GM18858 (cell line): Measurements from ENCODE around the gene ZNF532.

Source experiments
- ATAC-seq: cut with Tn5 transposase; IDR thresholded peaks from one replicate; pipeline ENCODE4 v1.9.1; 2021; ENCODE audit not compliant: unreplicated experiment

ZNF532 gene

DNA sequence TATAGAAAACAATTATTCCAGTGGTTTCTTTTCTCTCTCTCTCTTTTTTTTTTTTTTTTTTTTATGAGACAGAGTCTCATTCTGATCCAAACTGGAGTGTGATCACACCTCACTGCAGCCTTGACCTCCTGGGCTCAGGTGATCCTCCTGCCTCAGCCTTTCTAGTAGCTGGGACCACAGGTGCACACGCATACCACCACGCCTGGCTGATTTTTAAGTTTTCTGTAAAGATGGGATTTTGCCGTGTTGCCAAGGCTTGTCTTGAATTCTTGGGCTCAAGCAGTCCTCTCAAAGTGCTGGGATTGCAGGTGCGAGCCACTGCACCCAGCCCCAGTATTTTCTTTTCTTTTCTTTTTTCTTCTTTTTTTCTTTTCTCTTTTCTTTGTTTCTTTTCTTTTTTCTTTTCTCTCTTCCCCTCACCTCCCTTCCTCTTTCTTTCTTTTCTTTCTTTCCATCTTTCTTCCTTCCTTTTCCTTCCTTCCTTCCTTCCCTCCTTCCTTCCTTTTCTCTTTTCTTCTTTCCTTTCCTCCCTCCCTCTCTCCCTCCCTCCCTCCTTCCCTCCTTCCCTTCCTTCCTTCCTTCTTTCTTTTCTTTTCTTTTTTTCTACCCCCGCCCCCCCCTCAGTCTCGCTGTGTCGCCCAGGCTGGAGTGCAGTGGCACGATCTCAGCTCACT lies 76.9 kb downstream of the ZNF532 start:
- ATAC-seq, result no peak

DNA sequence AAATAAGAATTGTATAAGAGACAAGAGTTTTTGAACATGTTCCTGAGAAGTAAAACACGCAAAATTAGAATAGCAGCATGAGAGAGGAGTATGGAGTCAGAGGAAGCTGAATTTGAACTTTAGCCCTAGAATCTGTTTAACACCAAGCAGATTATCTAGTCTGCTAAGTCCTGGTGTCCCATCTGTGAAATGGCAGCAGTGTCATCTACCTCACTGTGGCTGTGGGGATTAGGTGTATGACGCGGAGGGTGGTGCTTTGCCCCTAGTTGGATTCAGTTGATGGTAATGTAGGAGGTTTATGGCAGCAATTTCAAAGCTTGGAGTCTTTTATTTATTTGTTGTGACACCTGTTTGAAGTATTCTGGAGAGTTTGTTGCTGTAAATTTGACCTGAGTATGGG lies 79.2 kb downstream of the ZNF532 start:
- ATAC-seq, result no peak

DNA sequence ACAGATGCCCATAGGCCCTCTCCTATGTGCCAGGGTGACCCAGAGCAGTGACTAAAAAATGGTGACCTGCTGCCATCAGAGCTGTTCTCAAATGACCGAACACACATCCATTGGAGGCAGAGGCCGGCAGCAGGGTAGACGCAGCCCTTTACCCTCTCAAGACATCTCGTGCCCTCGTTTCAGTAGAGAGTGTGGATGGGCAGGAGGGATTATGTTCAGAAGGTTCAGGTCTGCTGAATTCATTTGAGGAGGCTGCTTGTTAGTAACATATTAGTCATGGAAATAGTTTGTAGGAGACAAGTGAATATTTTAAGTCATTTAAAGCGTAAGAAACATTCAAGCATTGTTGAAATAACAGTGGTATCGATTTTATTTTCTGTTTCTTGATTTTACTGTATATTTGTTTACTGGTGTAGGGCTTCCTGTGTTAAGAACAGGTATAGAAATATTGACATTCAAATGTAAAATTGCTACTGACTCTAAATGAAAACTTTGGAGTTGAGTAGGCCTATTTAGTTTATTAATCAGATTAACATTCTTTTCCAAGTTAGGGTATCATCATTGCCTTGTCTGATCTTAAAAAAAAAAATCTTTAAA lies 82.6 kb downstream of the ZNF532 start:
- no peak for ATAC-seq

DNA sequence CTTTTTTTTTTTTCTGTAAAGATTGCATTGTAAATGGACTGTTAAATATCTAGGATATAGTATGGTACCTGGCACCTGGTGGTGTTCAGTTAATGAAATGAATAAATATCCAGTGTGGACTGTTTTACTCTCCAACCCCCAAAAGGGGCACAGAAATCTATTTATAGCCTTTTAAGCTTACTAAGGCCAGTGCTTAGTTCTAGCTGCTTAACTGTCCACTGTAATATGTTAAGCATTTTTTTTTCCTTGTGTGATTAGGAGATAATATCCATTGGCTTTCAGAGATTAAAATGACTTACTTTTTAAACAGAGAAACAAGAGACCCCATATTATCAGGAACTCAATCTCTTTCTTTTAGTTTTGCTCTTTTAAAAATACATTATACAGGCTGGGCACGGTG lies 84.4 kb downstream of the ZNF532 start:
- ATAC-seq, result no peak

DNA sequence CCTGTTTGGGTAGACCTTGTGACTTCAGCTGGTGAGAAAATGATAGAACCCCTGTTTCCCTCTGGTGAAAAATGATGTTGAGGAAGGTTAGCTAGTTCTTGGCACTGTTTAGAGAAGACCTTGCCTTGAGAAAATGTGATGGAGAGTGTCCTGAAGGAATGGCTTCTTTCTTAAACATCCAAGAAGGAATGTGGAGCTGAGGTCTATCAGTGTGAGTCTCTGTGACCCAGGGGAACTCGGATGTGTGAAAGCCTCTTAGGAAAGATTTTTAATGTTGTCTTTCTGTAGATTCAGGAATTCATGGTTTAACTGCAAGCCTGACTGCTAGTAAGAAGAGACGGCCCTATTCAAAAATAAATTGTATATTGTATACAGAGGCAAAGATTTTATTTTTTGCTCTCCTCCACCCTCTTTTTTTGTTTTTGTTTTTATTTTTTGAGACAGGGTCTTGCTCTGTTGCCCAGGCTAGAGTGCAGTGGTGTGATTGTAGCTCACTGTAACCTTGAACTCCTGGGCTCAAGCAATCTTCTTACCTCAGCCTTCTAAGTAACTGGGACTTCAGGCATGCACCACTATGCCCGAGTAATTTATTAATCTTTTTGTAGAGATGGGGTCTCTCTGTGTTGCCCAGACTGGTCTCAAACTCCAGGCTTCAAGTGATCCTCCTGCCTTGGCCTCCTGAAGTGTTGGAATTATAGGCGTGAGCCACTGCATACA lies 87.5 kb downstream of the ZNF532 start:
- no peak for ATAC-seq

DNA sequence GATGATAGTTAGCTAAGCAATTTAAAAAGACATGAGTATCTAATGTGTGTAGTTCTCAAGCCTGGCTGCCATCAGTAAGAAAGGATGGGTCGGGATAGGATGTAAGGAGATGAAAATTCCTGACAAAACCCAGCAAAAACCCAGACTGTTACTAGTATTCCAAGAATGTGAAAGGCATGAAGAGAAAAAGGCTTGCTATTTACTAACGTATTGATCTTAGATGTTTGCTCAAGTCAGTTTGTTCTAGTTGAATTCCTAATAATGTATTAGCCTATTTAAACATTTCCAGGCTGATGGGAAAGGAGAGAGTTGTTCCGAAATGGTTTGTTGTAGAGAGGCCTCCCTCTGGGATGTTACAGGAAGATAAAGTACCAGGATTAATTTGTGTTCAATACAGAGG lies 88.2 kb downstream of the ZNF532 start:
- no peak for ATAC-seq

DNA sequence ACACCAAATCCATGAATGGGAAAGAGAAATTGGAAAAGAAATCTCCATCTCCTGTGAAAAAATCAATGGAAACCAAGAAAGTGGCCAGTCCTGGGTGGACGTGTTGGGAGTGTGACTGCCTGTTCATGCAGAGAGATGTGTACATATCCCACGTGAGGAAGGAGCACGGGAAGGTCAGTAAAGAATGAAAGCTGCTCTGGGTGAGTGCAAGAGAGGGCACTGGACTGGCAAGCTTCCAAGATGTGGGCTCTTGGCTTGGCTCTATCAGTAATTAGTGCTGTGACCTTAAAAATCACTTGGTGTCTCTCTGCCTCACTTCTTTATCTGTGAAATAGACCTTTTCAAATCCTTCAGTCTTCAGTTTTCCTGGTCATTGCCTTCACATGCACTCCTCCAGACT lies 89.0 kb downstream of the ZNF532 start:
- ATAC-seq, result no peak

DNA sequence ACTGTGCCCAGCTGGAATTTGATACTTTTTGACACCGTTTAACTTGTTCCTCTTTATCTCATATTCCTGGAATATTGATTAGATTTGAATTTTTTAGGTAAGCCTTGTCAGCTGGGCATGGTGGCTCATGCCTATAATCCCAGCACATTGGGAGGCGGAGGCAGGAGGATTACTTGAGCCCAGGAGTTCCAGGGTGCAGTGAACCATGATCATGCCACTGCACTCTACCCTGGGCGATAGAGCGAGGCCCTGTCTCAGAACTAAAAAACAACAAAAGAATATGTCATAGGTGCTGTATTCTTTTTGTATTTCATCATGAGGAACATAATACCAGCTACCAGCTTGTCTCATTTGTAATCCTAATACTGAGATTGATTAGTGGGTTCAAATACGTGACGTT lies 90.3 kb downstream of the ZNF532 start:
- no peak for ATAC-seq

DNA sequence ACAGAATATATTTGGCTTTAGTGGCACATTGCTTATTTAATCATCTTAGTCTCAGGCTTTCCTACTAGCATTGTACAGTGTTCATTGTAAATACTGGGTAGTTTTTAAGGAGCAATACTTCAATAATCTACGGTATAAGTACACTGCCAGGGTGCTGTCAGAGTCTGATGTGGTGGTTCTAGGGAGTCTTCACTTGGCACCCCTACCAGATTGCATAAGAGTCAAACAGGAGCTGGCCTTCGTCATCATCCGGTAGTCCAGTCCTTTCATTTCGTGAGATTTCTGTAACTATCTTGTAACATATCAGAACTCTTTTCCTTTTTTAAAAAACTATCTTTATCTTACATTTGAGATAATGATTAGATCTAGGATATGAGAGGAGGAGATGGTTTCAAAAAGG lies 91.1 kb downstream of the ZNF532 start:
- ATAC-seq, result no peak

DNA sequence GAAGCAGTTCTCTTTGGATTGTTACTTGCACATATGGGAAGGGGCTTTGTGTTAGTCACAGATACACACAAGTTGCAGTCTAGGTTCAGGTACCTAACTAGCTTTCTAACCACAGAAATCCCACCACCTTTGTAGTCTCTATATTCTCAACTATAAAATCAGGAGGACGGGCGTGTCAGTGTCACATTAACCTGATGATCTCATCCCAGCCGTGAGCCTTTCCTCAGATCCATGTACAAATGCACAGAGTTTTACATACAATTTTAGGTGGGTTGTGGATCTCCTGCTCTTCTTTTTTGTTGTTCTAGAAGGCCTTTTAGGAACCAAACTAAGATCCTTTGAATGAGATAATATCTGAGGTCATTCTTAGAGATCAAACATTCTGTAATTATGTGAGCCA lies 94.0 kb downstream of the ZNF532 start:
- ATAC-seq, result no peak

DNA sequence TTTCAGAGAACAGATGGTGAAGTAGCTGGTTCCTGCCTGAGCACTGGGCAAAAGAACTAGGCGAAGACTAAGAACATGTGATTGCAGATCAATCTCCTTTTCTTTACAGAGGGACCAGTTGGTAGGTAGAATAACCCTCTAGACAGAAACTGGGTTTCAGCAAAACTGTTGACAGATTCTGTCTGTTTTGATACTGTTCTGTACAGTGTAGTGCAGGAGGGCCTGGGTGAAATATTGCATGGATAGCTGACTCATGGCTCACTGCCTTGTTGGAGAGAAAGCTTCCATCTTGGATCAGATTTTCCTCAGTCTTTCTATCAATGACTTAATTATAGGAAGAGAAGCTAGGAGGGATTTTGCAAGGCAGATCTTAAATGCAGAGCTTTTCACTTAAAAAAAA lies 95.8 kb downstream of the ZNF532 start:
- ATAC-seq, result no peak

DNA sequence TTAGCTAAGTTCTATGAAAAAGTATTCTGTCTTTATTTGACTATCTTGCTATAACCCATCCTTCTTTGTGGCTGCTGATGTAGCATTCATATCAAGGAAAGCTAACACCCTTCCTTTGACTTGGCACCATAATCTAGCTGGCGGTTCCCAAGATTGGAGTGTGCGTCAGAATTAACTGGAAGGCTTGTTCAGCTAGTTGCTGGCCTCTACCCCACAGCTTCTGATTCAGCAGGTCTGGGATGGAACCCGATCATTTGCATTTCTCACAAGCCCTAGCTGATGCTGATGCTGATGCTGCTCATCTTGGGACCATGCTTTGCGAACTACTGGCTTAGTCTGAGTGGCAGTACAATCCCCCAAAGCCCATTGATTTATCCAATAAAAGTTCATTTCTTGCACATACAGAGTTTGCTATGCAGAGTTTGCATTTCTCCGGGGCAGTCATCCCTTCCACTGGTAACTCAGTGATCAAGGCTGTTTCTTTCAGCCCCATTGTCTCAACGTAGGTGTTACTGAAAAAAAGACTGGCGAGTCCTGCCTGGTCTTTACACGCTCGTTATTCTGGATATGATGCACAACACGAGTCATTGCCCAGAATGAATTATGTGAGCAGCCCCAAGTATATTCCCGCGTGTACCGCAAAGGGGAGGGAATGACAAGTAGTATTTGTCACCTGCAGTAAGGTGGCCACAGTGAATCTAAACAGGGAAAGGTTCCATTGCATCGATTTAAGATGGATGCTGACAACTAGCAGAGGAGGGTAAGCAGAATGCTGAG lies 96.5 kb downstream of the ZNF532 start:
- no peak for ATAC-seq

DNA sequence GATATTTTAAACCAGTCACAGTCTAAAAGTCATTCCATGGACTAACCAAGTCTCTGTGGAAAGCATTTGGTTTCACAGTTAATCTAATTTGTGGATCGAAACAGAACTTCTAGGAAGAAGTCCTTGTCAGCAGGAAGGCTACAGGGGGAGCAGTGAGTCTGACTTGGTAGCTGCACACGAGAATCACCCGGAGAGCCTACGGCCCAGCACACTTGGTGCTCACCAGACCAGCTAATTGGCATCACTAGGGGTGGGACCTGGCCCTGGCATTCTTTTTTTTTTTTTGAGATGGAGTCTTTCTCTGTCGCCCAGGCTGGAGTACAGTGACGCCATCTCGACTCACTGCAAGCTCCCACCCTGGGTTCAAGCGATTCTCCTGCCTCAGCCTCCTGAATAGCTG lies 97.7 kb downstream of the ZNF532 start:
- no peak for ATAC-seq

DNA sequence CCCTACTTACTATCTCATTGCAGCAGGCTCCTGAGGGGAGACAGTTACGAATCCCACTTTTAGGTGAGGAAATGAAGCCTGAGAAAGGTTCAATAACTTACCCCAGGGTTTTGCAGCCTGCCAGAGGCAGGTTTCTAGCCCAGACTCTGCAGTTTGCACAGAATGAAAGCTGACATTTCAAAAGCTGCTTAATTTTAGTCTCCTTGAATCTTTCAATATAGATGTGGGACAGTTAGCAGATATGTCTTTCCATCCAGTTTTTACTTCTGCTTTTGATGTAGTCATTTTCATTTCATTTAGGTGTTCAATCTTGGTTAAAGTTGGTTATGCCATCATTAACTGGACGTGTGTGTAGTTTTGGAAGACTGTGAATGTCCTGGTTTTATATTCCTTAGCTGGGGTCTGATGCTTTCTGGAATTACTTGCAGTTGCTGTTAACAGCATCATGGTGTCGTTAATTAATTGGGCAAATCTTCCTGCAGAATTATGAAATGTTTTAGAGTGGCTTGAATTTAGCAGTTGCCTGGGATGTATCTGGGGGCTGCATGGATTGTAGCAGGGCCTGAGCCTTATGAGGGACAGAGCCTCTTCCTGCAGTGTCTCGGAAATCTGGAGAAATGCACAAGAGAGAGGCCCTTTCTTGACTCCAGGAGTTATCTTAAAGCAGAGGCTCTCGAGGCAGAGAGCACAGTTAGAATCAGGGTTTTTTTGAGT lies 100.8 kb downstream of the ZNF532 start:
- no peak for ATAC-seq

DNA sequence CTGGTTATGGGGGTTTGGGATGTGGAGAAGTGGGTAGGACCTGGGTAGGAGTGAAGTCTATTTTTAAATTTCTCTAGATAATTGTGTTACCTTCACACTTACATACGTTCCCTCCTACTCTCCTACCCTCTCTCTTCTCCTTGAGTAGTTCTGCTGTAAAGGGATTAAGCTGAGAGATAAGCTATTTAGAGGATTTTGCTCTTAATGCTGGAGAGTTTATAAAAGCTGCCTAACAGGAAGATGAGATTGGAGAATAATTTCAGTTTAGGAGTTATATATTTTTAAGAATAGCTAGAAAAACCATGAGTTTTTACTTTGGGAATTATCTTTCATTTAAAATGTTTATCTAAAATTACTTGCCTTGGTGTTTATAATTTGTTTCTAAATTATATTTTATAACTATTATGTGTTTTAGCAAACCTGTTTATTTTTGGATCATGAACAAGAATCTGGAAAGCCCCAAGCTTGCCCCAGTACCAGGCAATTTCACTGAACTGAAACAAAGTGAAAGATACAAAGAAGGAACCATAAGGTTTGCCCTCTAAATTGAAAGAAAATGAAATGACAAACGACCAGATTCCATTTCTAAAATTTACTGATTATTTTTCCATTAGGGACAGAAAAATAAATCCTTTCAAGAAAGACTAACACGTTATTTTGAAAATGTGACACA lies 101.5 kb downstream of the ZNF532 start:
- ATAC-seq, result no peak

DNA sequence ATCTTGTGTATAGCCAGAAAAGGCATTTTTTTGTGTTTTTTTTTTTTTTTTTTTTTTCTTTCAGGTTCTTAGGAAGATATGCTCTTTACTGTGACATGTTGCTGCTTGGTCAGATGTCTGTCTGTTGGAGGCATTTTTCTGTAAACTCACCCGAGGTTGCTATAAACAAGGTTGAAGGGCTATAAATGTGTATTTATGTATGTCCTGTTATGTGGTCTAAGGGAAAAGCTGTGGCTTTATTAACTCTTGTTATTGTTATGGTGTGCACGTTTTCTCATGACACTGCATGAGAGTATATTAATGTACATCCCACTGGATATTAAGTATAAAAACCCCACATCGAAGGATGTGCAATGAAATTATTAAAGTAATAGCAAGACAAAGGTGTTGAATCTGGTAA lies 102.0 kb downstream of the ZNF532 start:
- ATAC-seq, result no peak

DNA sequence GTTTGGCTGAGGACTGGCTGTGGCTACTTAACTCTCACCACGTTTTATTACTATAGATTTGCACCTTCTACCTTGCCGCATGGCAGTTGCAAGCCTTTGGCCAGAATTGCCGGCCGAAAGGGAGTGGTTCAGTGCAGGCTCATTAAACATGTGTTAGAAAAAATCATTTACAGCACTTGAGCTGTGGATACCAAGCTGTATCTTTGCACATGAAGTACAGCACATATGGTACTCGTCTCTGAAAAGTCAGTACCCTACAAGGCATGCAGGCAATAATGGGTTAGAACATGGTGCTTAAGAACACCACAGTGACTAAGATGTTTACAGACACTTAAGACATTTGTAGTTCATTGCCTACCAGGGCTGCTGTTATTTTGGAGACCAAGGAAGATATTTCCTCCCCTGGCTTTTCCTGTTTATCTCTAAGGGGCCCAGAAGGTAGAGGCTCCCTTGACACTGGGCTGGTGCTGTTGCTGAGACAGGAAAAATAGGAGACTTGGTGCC lies 103.1 kb downstream of the ZNF532 start:
- no peak for ATAC-seq

DNA sequence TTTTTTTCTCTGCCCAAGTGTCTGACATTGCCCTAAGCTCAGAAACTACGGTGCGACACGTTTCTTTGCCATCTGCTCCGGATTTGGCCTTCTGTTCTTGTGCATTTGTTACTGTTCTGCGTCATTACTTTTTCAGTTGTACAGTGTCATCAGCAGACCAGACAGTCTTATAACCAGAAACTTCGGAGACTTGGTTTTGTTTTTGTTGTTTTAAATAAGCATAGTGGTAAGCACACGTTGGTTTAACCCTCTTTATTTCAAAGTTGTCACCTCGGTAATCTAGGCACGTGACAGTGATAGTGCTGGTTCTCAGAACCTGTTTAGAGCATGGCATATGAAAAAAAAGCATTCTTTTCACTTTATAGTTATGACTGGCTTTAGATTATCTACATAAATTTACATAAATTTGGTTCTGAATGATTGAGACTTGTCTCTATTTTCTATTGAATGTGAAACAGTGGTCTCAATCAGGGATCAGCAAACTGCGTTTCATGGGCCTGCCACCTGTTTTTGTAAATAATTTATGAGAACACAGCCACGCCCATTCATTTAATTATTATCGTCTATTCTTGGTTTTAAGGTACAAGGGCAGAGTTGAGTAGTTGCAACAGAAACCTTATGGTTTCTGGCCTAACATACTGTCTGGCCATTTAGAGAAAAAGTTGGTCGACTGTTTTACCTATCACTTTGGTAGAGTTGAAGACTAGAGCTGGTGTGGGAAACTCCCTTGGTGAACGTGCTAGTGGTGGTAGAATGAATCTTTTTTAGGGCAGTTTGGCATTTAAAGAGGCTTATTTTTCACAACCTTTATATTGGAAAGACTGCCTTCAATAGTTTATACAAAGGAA lies 106.5 kb downstream of the ZNF532 start:
- peak; percentile 73 for ATAC-seq

DNA sequence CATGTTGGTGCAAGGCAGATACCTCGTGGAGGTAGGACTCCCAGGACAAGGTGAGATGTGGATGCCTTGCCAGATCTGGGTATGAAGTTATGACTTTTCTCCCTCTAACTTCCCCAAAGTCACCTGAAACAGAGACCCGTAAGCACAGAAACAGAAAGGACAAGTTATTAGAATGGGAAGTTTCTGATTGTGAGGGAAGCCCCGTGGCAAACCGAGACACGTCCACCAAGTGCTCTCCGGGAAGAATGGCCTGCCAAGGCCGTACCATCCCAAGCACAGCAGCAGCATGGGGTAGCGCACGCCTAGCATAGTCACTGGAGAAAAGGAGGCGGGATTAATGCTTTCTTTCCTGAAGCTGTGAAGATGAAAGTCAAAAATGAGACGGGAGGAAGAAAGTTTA lies 110.6 kb downstream of the ZNF532 start:
- no peak for ATAC-seq
